ENCODE results near the gene NLRP10.

DNA sequence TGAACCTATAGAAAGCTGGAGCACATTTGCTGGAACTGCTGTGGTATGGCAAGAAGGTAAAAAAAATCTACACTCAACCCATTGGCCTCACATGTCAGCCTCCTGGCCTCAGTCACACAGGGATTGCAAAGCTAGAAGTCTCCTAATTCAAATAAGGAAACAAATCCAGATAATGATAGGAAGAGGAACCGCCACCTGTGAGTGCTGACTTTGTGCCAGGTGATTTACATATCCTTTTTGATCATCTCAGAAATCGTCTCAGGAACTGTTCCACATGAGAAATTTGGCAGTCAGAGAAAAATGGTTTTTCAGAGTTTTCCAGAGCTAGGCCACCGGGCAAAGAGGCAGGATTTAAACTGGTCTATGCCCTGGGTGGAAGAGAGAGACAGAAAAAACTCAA lies 986 bp downstream of the NLRP10 start:
- TF ChIP-seq, protein P1, sequence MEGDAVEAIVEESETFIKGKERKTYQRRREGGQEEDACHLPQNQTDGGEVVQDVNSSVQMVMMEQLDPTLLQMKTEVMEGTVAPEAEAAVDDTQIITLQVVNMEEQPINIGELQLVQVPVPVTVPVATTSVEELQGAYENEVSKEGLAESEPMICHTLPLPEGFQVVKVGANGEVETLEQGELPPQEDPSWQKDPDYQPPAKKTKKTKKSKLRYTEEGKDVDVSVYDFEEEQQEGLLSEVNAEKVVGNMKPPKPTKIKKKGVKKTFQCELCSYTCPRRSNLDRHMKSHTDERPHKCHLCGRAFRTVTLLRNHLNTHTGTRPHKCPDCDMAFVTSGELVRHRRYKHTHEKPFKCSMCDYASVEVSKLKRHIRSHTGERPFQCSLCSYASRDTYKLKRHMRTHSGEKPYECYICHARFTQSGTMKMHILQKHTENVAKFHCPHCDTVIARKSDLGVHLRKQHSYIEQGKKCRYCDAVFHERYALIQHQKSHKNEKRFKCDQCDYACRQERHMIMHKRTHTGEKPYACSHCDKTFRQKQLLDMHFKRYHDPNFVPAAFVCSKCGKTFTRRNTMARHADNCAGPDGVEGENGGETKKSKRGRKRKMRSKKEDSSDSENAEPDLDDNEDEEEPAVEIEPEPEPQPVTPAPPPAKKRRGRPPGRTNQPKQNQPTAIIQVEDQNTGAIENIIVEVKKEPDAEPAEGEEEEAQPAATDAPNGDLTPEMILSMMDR (conservative IDR thresholded peaks at IDR 0.05; ENCODE audit: low read length): no peak
- TF ChIP-seq EZH2phosphoT487 (IDR thresholded peaks at IDR 0.05; ENCODE audit: borderline replicate concordance, low read depth, low read length): no peak
